Neural progenitor cell (in vitro differentiated cells): ENCODE data around the gene B4GALNT2. TPM values are rescaled to one million over a fixed set of nuclear protein-coding genes. Genes with fewer than 3 reads are reported as not detected.

Experiments used
- DNase-seq: peaks from one replicate; pipeline ENCODE4 v3.0.0-alpha.2; 2016; ENCODE audit warnings: low spot score
- H2AFZ ChIP-seq: fragments of 200-600 bp; sonication (generic); replicated peaks from 2 replicates; pipeline ENCODE4 v1.6.1; 2016; ENCODE audit warnings: antibody characterized with exemption
- H3F3A ChIP-seq: fragments of 200-600 bp; sonication (generic); 2 replicates; pipeline ENCODE4 v1.6.1; 2016; ENCODE audit warnings: antibody characterized with exemption, low read depth
- H3K27ac ChIP-seq: fragments of 200-600 bp; sonication (generic); 2 replicates; pipeline ENCODE4 v1.5.1; 2016; ENCODE audit warnings: mild to moderate bottlenecking
- H3K27me3 ChIP-seq: fragments of 200-600 bp; sonication (generic); 2 replicates; pipeline ENCODE4 v1.6.1; 2016; ENCODE audit warnings: mild to moderate bottlenecking, moderate library complexity
- H3K36me3 ChIP-seq: fragments of 200-600 bp; sonication (generic); 2 replicates; pipeline ENCODE4 v1.5.1; 2016
- H3K4me1 ChIP-seq: fragments of 200-600 bp; sonication (generic); 2 replicates; pipeline ENCODE4 v1.6.1; 2016; ENCODE audit warnings: mixed run types
- H3K4me2 ChIP-seq: fragments of 200-600 bp; sonication (generic); 2 replicates; pipeline ENCODE4 v1.6.1; 2016
- H3K4me3 ChIP-seq: fragments of 200-600 bp; sonication (generic); 2 replicates; pipeline ENCODE4 v1.5.1; 2016
- H3K79me2 ChIP-seq: fragments of 200-600 bp; sonication (generic); 2 replicates; pipeline ENCODE4 v1.6.1; 2016; ENCODE audit warnings: low read depth
- H3K9ac ChIP-seq: fragments of 200-600 bp; sonication (generic); 2 replicates; pipeline ENCODE4 v1.6.1; 2016
- H3K9me3 ChIP-seq: fragments of 200-600 bp; sonication (generic); 2 replicates; pipeline ENCODE4 v1.5.1; 2016; ENCODE audit warnings: low read depth
- H4K20me1 ChIP-seq: fragments of 200-600 bp; sonication (generic); 2 replicates; pipeline ENCODE4 v1.6.1; 2016; ENCODE audit warnings: low read depth
- H3K27ac Mint-ChIP-seq: 3 replicates; pipeline ENCODE4 v1.8.0; 2021; ENCODE audit warnings: mixed read lengths
- H3K27me3 Mint-ChIP-seq: 2 replicates; pipeline ENCODE4 v1.8.0; 2022; ENCODE audit warnings: low read depth, mild to moderate bottlenecking, inconsistent platforms, moderate library complexity, mixed read lengths; ENCODE audit not compliant: insufficient read depth
- H3K36me3 Mint-ChIP-seq: 3 replicates; pipeline ENCODE4 v1.8.0; 2021; ENCODE audit warnings: mixed read lengths
- H3K4me1 Mint-ChIP-seq: 3 replicates; pipeline ENCODE4 v1.8.0; 2021; ENCODE audit warnings: mixed read lengths
- H3K4me3 Mint-ChIP-seq: 3 replicates; pipeline ENCODE4 v1.8.0; 2021; ENCODE audit warnings: mild to moderate bottlenecking, moderate library complexity, mixed read lengths
- H3K9me3 Mint-ChIP-seq: 3 replicates; pipeline ENCODE4 v1.8.0; 2020; ENCODE audit warnings: mixed read lengths
- CTCF ChIP-seq: fragments of 200-600 bp; sonication (generic); IDR thresholded peaks from 2 replicates; pipeline ENCODE4 v1.5.1; 2017; ENCODE audit warnings: antibody characterized with exemption, mild to moderate bottlenecking
- EZH2 ChIP-seq: fragments of 200-600 bp; sonication (generic); IDR thresholded peaks from 2 replicates; pipeline ENCODE4 v1.6.1; 2017; ENCODE audit warnings: antibody characterized with exemption, mild to moderate bottlenecking, moderate library complexity
- EZH2phosphoT487 ChIP-seq: fragments of 200-600 bp; sonication (generic); IDR thresholded peaks from 2 replicates; pipeline ENCODE4 v1.6.1; 2017; ENCODE audit warnings: antibody characterized with exemption
- total RNA-seq: library from RNA; depleted of rRNA; stranded (reverse); fragments of >200 nt; gene quantifications from 2 replicates; pipeline ENCODE4 v1.2.3, GENCODE V29; 2015; ENCODE audit warnings: low replicate concordance

The B4GALNT2 gene
- total RNA-seq, 1 donor from 2014 or later, result not detected

GRCh38 chr17:49111934-49112333, 20.6 kb upstream of the B4GALNT2 start:
- Histone ChIP-seq H3K36me3 (no peaks in the 10 kb centered on the region), H3K9me3 (no peaks in the 10 kb centered on the region), H3K4me1 (no peaks in the 10 kb centered on the region), H3K4me2 (no peak overlapping the region), H4K20me1 (no peaks in the 10 kb centered on the region), H3K4me3 (no peak overlapping the region), H3K27ac (no peak overlapping the region), H3F3A (no peaks in the 10 kb centered on the region), H3K79me2 (no peaks in the 10 kb centered on the region), H3K9ac (no peak overlapping the region), H3K27me3 (no peaks in the 10 kb centered on the region), H2AFZ (no peak overlapping the region)
- Mint-ChIP-seq H3K4me1 (peaks cover 3% of the 10 kb centered on the region), H3K9me3 (no peaks in the 10 kb centered on the region), H3K36me3 (no peaks in the 10 kb centered on the region), H3K27me3 (no peaks in the 10 kb centered on the region), H3K4me3 (no peak overlapping the region), H3K27ac (no peak overlapping the region)
- no peak for TF ChIP-seq CTCF
- TF ChIP-seq EZH2phosphoT487, result no peak
- no peak for TF ChIP-seq EZH2
- DNase-seq, result no peak

- Mint-ChIP-seq H3K4me1 (peaks cover 3% of the 10 kb centered on the region), H3K36me3 (no peaks in the 10 kb centered on the region)
- peaks cover 2% of the 10 kb centered on the region for H3K4me1 ChIP-seq
These were observed 19.6 kb upstream of the B4GALNT2 start for GRCh38 chr17:49112936-49113335.

GRCh38 chr17:49114703-49115102, 17.9 kb upstream of the B4GALNT2 start:
- Mint-ChIP-seq H3K27ac (no peak overlapping the region), H3K27me3 (no peaks in the 10 kb centered on the region), H3K4me3 (no peak overlapping the region), H3K4me1 (no peaks in the 10 kb centered on the region), H3K9me3 (no peaks in the 10 kb centered on the region), H3K36me3 (no peaks in the 10 kb centered on the region)
- H3K27me3 ChIP-seq, result no peaks in the 10 kb centered on the region
- no peak overlapping the region for H2AFZ ChIP-seq
- H3K36me3 ChIP-seq, result no peaks in the 10 kb centered on the region
- no peak overlapping the region for H3K4me2 ChIP-seq
- no peaks in the 10 kb centered on the region for H3F3A ChIP-seq
- H3K9ac ChIP-seq, result no peak overlapping the region
- no peak overlapping the region for H3K27ac ChIP-seq
- H3K9me3 ChIP-seq, result no peaks in the 10 kb centered on the region
- no peaks in the 10 kb centered on the region for H3K79me2 ChIP-seq
- no peak overlapping the region for H3K4me3 ChIP-seq
- H4K20me1 ChIP-seq, result no peaks in the 10 kb centered on the region
- DNase-seq, result no peak
- peaks cover 2% of the 10 kb centered on the region for H3K4me1 ChIP-seq
- no peak for TF ChIP-seq CTCF
- TF ChIP-seq EZH2, result no peak

More at GRCh38 chr17:49112936-49113335, 19.6 kb upstream of the B4GALNT2 start:
- no peak overlapping the region for H3K27ac Mint-ChIP-seq
- Histone ChIP-seq H3K9ac (no peak overlapping the region), H3K4me2 (no peak overlapping the region), H2AFZ (no peak overlapping the region), H4K20me1 (no peaks in the 10 kb centered on the region), H3K27me3 (no peaks in the 10 kb centered on the region), H3F3A (no peaks in the 10 kb centered on the region), H3K9me3 (no peaks in the 10 kb centered on the region), H3K36me3 (no peaks in the 10 kb centered on the region), H3K79me2 (no peaks in the 10 kb centered on the region), H3K4me3 (no peak overlapping the region), H3K27ac (no peak overlapping the region)
- no peaks in the 10 kb centered on the region for H3K9me3 Mint-ChIP-seq
- H3K4me3 Mint-ChIP-seq, result no peak overlapping the region
- no peak for DNase-seq
- TF ChIP-seq EZH2phosphoT487 (no peak), EZH2 (no peak), CTCF (no peak)
- H3K27me3 Mint-ChIP-seq, result no peaks in the 10 kb centered on the region
